HUDEP-2 (cell line): ENCODE data around the gene KSR1.

Experiments used
- DNase-seq, 76 experiments: peaks; one replicate each; lab custom pipeline; 2025; ENCODE audit not compliant: unreplicated experiment in 76 of 76; lab: John Stamatoyannopoulos, UW

Gene KSR1

GRCh38 chr17:27577121-27577761 lies 121.0 kb downstream of the KSR1 start:
- DNase-seq: peak in 35 of 76 experiments; percentile 9 to 80 (median 35)

- DNase-seq: peak in 28 of 76 experiments; percentile 14 to 70 (median 32)
Measured at GRCh38 chr17:27577884-27578717, 121.9 kb downstream of the KSR1 start.

GRCh38 chr17:27578718-27579085 lies 122.5 kb downstream of the KSR1 start:
- peak in 32 of 76 experiments; percentile 10 to 70 (median 34) for DNase-seq

DNA sequence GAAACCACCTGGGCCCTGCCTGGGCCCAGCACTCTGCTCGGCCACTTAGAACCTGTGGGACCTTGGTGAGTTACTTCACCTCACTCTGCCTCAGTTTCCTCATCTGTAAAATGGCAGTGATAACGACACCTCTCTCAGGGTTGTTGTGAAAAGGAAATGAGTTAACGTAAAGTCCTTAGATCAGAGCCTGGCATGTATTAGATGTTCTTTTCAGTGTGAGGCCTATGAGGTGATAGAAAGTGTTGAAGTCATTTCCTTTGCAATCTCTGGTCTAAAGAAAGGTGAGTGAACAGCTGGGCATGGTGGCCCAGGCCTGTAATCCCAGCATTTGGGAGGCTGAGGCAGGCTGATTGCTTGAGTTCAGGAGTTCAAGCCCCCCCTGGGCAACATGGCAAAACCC lies 123.1 kb downstream of the KSR1 start:
- DNase-seq: no peak

DNA sequence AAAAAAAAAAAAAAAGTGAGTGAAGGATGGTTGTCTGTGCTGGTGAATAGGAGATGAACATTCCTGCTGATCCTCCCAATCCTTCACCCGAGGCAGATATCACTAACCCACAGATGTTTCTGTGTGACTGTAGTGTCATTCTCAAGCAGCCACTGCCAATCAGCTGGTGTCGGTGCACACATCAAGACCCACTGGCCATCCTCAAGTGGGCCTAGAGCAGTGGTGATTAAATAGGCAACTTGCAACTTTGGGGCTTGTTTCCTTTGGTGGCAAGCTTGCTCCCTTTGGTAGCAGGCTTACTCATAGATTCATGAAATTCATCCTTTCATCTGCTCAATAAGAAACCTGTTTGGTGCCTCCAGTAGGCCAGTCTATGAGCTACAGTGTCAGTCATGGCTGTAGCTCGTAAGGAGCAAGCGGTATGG lies 123.7 kb downstream of the KSR1 start:
- DNase-seq: peak in 50 of 76 experiments; percentile 14 to 78 (median 45)

- peak in 12 of 76 experiments; percentile 7 to 57 (median 32) for DNase-seq
Measured at GRCh38 chr17:27581016-27581415, 124.8 kb downstream of the KSR1 start.

DNA sequence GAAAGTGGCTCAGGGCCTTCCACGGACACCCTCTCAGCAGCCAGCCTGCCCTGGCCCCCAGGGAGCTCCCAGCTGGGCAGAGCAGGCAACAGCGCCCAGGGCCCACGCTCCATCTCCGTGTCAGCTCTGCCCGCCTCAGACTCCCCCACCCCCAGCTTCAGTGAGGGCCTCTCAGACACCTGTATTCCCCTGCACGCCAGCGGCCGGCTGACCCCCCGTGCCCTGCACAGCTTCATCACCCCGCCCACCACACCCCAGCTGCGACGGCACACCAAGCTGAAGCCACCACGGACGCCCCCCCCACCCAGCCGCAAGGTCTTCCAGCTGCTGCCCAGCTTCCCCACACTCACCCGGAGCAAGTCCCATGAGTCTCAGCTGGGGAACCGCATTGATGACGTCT lies 126.4 kb downstream of the KSR1 start:
- peak in 11 of 76 experiments; percentile 12 to 48 (median 23) for DNase-seq

DNA sequence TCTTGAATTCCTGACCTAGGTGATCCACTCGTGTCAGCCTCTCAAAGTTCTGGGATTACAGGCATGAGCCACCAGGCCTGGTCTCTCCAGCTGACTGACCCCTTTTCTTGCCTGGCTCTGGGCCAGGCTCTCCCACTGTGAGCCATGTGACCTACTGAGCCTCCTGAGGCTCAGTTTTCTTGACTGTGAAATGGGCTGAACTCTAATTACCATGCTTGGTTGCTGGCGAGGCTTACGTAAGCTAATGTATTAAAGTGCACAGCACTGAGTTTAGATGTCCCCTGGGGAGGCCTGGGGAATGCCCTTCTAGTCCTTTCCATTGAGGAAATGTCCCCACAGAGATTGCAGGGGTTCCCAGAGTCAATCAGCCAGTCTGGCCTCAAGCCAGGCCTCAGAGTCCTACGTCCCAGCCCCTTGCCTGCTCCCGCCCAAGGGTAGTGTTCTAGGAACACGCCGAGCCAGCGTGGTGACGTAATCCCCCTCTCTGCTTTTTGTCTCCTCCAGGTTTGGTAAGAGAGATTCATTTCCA lies 129.0 kb downstream of the KSR1 start:
- peak in 3 of 76 experiments; percentile 12 to 33 (median 27) for DNase-seq

- no peak for DNase-seq
Measured at GRCh38 chr17:27585792-27586191, 129.5 kb downstream of the KSR1 start.

DNA sequence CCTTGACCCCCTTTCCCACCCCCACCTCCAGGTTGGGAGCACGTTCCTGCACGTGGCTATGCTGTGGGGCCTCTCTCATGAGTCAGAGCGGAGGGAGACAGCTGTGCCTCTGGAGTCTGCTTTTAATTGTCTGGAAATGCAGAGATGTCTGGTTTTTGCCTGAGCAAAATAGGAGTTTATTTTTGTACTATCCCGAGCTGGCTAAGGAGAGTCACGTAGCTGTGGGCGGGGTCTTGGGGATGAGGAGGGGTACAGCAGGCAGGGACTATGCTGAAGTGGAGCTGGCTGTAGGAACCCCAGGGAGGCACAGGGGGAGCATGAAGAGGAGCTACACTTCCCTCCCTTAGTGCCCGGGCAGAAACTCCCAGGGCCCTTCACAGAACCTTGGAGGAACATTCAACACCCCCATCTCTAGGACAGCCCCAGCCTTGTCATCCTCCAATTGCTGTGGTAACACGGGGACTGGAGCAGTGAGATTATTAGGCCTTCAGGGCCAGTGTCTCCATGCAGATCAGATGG lies 130.0 kb downstream of the KSR1 start:
- peak in 68 of 76 experiments; percentile 28 to 83 (median 54) for DNase-seq

GRCh38 chr17:27588354-27588753 lies 132.1 kb downstream of the KSR1 start:
- no peak for DNase-seq

DNA sequence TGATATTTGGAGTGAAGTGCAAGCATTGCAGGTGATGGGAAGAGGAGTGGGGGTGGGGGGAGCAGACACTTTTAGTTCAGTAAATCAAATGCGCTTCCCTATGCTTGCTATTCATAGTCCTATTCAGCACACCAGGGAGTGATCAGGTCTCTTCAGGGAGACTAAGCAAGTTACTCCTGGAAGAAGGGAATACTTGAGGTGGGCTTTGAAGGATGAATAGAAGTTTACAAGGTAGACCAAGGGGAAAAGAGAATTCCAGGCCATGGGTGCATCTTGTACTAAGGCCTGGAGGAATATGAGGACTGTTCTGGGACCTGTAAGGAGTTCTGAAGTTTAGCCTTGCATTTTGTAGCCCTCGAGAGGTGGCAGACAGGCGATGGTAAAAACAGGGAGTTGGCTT lies 134.6 kb downstream of the KSR1 start:
- DNase-seq: no peak

DNA sequence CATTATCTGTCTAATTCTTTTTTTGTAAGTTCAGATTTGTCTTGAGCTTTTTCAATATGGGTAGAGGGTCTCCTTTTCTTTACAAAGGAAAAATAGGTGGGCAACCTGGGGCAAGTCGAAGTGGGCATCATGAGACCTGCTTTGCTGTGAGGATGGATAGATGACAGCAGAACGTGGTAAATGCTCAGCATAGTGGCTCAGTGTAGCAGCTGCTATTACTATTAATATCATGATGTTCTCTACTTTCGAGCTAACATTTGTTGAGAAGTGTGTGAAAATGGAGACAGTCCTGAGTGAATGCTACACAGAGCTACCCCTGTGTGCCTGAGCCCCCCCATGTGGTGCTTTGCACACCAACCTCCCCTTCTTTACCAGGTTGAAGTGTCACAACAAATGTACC lies 135.7 kb downstream of the KSR1 start:
- DNase-seq: no peak

DNA sequence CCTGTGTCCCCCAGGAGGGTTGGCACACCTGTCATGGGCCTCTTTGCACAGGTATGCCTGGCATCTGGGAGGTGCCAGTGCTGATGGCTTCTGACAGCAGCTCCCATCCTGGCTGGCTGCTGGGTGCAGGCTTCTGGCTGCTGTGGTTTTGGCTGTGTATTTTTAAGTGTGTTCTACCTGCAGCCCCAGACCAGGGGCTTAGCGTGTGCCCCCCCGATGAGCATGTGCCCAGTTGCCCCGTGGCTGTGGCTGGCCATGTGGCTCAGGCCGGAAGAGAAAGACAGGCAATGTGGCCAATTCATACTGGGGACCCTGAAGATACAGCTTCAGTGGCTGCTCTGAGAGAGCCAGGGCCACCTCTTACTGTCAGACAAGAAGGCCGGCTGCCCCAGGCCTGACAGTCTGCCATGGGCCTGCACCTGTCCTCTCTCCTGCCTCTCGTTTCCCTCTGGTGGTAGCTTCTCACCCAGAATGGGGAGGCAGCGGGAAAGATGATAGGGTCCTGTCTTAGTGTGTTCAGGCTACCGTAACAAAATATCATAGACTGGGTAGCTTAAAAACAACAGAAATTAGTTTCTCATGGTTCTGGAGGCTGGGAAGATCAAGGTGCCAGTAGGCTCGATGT lies 137.1 kb downstream of the KSR1 start:
- no peak for DNase-seq

GRCh38 chr17:27593857-27594255 lies 137.6 kb downstream of the KSR1 start:
- DNase-seq: no peak

DNA sequence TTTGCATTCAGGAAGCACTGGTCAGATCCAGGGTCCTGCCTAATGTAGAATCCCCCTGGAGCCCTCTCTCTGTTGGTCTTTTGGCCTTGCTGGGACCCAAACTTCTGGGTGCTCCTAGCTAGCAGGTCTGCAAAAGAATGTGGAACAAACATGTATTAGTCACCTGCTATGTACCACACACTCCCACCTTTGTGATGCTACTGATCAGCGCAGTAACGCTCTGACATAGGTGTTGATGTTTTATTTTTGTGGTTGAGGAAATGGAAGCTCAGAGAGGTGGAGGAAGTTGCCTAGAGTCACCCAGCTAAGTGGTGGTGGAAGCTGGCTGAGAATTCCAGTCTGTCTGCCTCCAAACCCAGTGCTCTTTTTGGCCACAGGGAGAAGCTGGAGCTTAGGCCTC lies 139.0 kb downstream of the KSR1 start:
- no peak for DNase-seq

DNA sequence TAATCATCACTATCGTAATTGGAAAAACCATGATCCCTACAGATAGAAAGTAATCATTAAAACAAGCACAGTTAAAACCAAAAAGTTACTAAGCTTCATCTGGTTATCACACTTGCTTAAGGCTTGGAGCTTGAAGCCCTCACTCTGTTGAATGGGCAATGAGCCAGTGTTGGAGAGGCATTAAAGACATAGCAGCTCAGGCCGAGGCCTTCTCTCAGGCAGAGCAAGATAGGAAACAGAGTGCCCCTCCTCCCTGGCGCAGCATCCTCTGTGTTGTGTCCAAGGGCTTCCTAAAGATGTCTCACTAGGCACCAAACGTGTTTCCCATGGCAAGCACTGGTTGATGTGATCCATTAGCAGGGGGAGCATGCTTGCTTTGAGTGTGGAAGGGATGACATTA lies 139.8 kb downstream of the KSR1 start:
- DNase-seq: peak in 68 of 76 experiments; percentile 33 to 86 (median 65)

GRCh38 chr17:27596566-27597187 lies 140.4 kb downstream of the KSR1 start:
- peak in 59 of 76 experiments; percentile 16 to 74 (median 48) for DNase-seq

- DNase-seq: no peak
Measured at GRCh38 chr17:27597188-27597580, 140.9 kb downstream of the KSR1 start.

GRCh38 chr17:27597783-27598320 lies 141.6 kb downstream of the KSR1 start:
- peak in 1 of 76 experiments; percentile 21 for DNase-seq
